ENCODE data around the gene KLHL17.

Gene KLHL17

GRCh38 chr1:969260-969855 is 9.0 kb downstream of the KLHL17 start:
- Histone ChIP-seq H4K8ac (ENCODE audit: low read depth, low read length) (no peak overlapping the region), H3K79me2 (ENCODE audit: control insufficient read depth, insufficient read depth, low read length, poor library complexity) (no peaks in the 10 kb centered on the region), H3K36me3 (ENCODE audit: control insufficient read depth in 1 of 2, insufficient read depth in 2 of 2, low read length in 2 of 2) (peaks cover 3 to 8% of the 10 kb centered on the region in 2 experiments), H2AFZ (ENCODE audit: insufficient read depth, low read length, poor library complexity) (no peak overlapping the region), H3K14ac (ENCODE audit: low read length) (no peak overlapping the region), H3K27ac (ENCODE audit: low read depth, low read length) (no peak overlapping the region), H3K9me3 (ENCODE audit: insufficient read depth, low read depth, low read length) (peaks cover 1% of the 10 kb centered on the region), H2BK12ac (ENCODE audit: low read length) (no peak overlapping the region), H3K4me1 (ENCODE audit: control insufficient read depth in 1 of 2, insufficient read depth in 2 of 2, low read length in 2 of 2) (peaks cover 18 to 23% of the 10 kb centered on the region in 2 experiments), H3K9ac (ENCODE audit: low read length) (peak overlapping the region; percentile 36), H2BK120ac (ENCODE audit: insufficient read depth, low read length, poor library complexity) (no peak overlapping the region), H4K12ac (ENCODE audit: low read depth, low read length) (no peak overlapping the region), H2BK5ac (ENCODE audit: low read depth, low read length, poor library complexity) (no peak overlapping the region), H3K79me1 (ENCODE audit: low read length) (peaks cover 4% of the 10 kb centered on the region), H3K23ac (ENCODE audit: low read length) (peak overlapping the region; percentile 98), H2AK5ac (ENCODE audit: low read length) (no peak overlapping the region), H3K4me3 (ENCODE audit: low read depth, low read length) (peak overlapping the region; percentile 31), H3K4me2 (ENCODE audit: low read length) (no peak overlapping the region), H3K4ac (ENCODE audit: low read depth, low read length) (no peak overlapping the region), H3K27me3 (ENCODE audit: insufficient read depth, low read length) (peaks cover 3% of the 10 kb centered on the region), H3K18ac (ENCODE audit: low read length) (no peak overlapping the region), H4K91ac (ENCODE audit: low read depth, low read length) (no peak overlapping the region)
- WGBS (ENCODE audit: extremely low coverage, insufficient coverage, insufficient read length), result no CpG with 5 or more reads among the region's 15 CpGs
- no peak for DNase-seq

GRCh38 chr1:970242-970972 is 10.0 kb downstream of the KLHL17 start:
- Histone ChIP-seq H3K4me3 (ENCODE audit: low read depth, low read length) (no peak overlapping the region), H3K18ac (ENCODE audit: low read length) (no peak overlapping the region), H4K91ac (ENCODE audit: low read depth, low read length) (no peak overlapping the region), H2AK5ac (ENCODE audit: low read length) (no peak overlapping the region), H2BK120ac (ENCODE audit: insufficient read depth, low read length, poor library complexity) (no peak overlapping the region), H3K4me2 (ENCODE audit: low read length) (no peak overlapping the region), H3K4ac (ENCODE audit: low read depth, low read length) (no peak overlapping the region), H3K9ac (ENCODE audit: low read length) (no peak overlapping the region), H3K14ac (ENCODE audit: low read length) (no peak overlapping the region), H3K4me1 (ENCODE audit: control insufficient read depth in 1 of 2, insufficient read depth in 2 of 2, low read length in 2 of 2) (peaks cover 18 to 24% of the 10 kb centered on the region in 2 experiments), H2BK12ac (ENCODE audit: low read length) (no peak overlapping the region), H3K27ac (ENCODE audit: low read depth, low read length) (no peak overlapping the region), H2AFZ (ENCODE audit: insufficient read depth, low read length, poor library complexity) (no peak overlapping the region), H3K27me3 (ENCODE audit: insufficient read depth, low read length) (peaks cover 3% of the 10 kb centered on the region), H4K12ac (ENCODE audit: low read depth, low read length) (no peak overlapping the region), H2BK5ac (ENCODE audit: low read depth, low read length, poor library complexity) (no peak overlapping the region), H3K36me3 (ENCODE audit: control insufficient read depth in 1 of 2, insufficient read depth in 2 of 2, low read length in 2 of 2) (peaks cover under 1% of the 10 kb centered on the region in 2 experiments), H3K9me3 (ENCODE audit: insufficient read depth, low read depth, low read length) (peaks cover 1% of the 10 kb centered on the region), H3K79me1 (ENCODE audit: low read length) (peaks cover 4% of the 10 kb centered on the region), H3K23ac (ENCODE audit: low read length) (no peak overlapping the region), H4K8ac (ENCODE audit: low read depth, low read length) (no peak overlapping the region), H3K79me2 (ENCODE audit: control insufficient read depth, insufficient read depth, low read length, poor library complexity) (no peaks in the 10 kb centered on the region)
- no CpG with 5 or more reads among the region's 33 CpGs for WGBS (ENCODE audit: extremely low coverage, insufficient coverage, insufficient read length)
- DNase-seq, result no peak

- Histone ChIP-seq H2AFZ (ENCODE audit: insufficient read depth, low read length, poor library complexity) (no peak overlapping the region), H3K4ac (ENCODE audit: low read depth, low read length) (no peak overlapping the region), H3K27ac (ENCODE audit: low read depth, low read length) (no peak overlapping the region), H3K4me3 (ENCODE audit: low read depth, low read length) (no peak overlapping the region), H3K4me1 (ENCODE audit: control insufficient read depth in 1 of 2, insufficient read depth in 2 of 2, low read length in 2 of 2) (peaks cover 14 to 25% of the 10 kb centered on the region in 2 experiments), H2AK5ac (ENCODE audit: low read length) (no peak overlapping the region), H2BK120ac (ENCODE audit: insufficient read depth, low read length, poor library complexity) (no peak overlapping the region), H3K18ac (ENCODE audit: low read length) (no peak overlapping the region), H3K79me1 (ENCODE audit: low read length) (peaks cover 4% of the 10 kb centered on the region), H3K27me3 (ENCODE audit: insufficient read depth, low read length) (peaks cover 3% of the 10 kb centered on the region), H3K36me3 (ENCODE audit: control insufficient read depth in 1 of 2, insufficient read depth in 2 of 2, low read length in 2 of 2) (no peaks in the 10 kb centered on the region), H4K91ac (ENCODE audit: low read depth, low read length) (no peak overlapping the region), H4K12ac (ENCODE audit: low read depth, low read length) (no peak overlapping the region), H3K79me2 (ENCODE audit: control insufficient read depth, insufficient read depth, low read length, poor library complexity) (no peaks in the 10 kb centered on the region), H2BK12ac (ENCODE audit: low read length) (no peak overlapping the region), H3K23ac (ENCODE audit: low read length) (no peak overlapping the region), H4K8ac (ENCODE audit: low read depth, low read length) (no peak overlapping the region), H3K4me2 (ENCODE audit: low read length) (no peak overlapping the region), H3K14ac (ENCODE audit: low read length) (no peak overlapping the region), H2BK5ac (ENCODE audit: low read depth, low read length, poor library complexity) (no peak overlapping the region), H3K9me3 (ENCODE audit: insufficient read depth, low read depth, low read length) (peaks cover 1% of the 10 kb centered on the region), H3K9ac (ENCODE audit: low read length) (no peak overlapping the region)
- WGBS (ENCODE audit: extremely low coverage, insufficient coverage, insufficient read length), result no CpG with 5 or more reads among the region's 42 CpGs
- DNase-seq, result no peak
Measured at GRCh38 chr1:970973-971730, 10.8 kb downstream of the KLHL17 start.

GRCh38 chr1:971751-972506 is 11.5 kb downstream of the KLHL17 start:
- H3K4me3 ChIP-seq (ENCODE audit: low read depth, low read length), result no peak overlapping the region
- H3K14ac ChIP-seq (ENCODE audit: low read length), result no peak overlapping the region
- H3K4ac ChIP-seq (ENCODE audit: low read depth, low read length), result no peak overlapping the region
- no peak overlapping the region for H4K8ac ChIP-seq (ENCODE audit: low read depth, low read length)
- DNase-seq, result no peak
- no peaks in the 10 kb centered on the region for H3K36me3 ChIP-seq (ENCODE audit: control insufficient read depth in 1 of 2, insufficient read depth in 2 of 2, low read length in 2 of 2)
- no peak overlapping the region for H3K27ac ChIP-seq (ENCODE audit: low read depth, low read length)
- peak overlapping the region; percentile 12 for H4K91ac ChIP-seq (ENCODE audit: low read depth, low read length)
- H2BK12ac ChIP-seq (ENCODE audit: low read length), result no peak overlapping the region
- H2AFZ ChIP-seq (ENCODE audit: insufficient read depth, low read length, poor library complexity), result no peak overlapping the region
- no peak overlapping the region for H3K4me2 ChIP-seq (ENCODE audit: low read length)
- H3K79me2 ChIP-seq (ENCODE audit: control insufficient read depth, insufficient read depth, low read length, poor library complexity), result no peaks in the 10 kb centered on the region
- H2BK120ac ChIP-seq (ENCODE audit: insufficient read depth, low read length, poor library complexity), result no peak overlapping the region
- no peak overlapping the region for H2AK5ac ChIP-seq (ENCODE audit: low read length)
- H2BK5ac ChIP-seq (ENCODE audit: low read depth, low read length, poor library complexity), result no peak overlapping the region
- no peak overlapping the region for H3K9ac ChIP-seq (ENCODE audit: low read length)
- WGBS (ENCODE audit: extremely low coverage, insufficient coverage, insufficient read length), result no CpG with 5 or more reads among the region's 34 CpGs
- peaks cover 1% of the 10 kb centered on the region for H3K9me3 ChIP-seq (ENCODE audit: insufficient read depth, low read depth, low read length)
- peaks cover 3% of the 10 kb centered on the region for H3K27me3 ChIP-seq (ENCODE audit: insufficient read depth, low read length)
- H4K12ac ChIP-seq (ENCODE audit: low read depth, low read length), result no peak overlapping the region
- H3K23ac ChIP-seq (ENCODE audit: low read length), result no peak overlapping the region
- H3K4me1 ChIP-seq (ENCODE audit: control insufficient read depth in 1 of 2, insufficient read depth in 2 of 2, low read length in 2 of 2), result peaks cover 9 to 22% of the 10 kb centered on the region in 2 experiments
- no peaks in the 10 kb centered on the region for H3K79me1 ChIP-seq (ENCODE audit: low read length)
- H3K18ac ChIP-seq (ENCODE audit: low read length), result no peak overlapping the region

Measured in trophoblast cell (in vitro differentiated cells and primary cell).